ENCODE measurements around the gene PHACTR3.

DNA sequence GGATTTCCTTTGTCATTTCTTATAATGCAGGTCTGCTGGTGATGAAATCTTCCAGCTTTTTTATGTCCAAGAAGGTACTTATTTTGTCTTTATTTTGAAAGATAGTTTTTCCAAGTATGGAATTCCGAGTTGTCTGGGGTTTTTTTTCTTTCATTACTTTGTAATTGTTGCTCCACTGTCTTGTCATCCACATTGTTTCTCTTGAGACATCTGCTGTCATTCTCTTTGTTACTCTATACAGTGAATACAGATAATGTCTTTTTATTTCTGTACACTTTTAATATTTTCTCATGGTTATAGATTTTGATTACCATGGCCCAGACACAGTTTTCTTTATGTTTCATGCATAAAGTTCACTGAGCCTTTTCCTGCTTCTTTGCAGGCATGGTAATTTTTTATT, 196.0 kb downstream of the PHACTR3 start:
- TF ChIP-seq, protein P1, sequence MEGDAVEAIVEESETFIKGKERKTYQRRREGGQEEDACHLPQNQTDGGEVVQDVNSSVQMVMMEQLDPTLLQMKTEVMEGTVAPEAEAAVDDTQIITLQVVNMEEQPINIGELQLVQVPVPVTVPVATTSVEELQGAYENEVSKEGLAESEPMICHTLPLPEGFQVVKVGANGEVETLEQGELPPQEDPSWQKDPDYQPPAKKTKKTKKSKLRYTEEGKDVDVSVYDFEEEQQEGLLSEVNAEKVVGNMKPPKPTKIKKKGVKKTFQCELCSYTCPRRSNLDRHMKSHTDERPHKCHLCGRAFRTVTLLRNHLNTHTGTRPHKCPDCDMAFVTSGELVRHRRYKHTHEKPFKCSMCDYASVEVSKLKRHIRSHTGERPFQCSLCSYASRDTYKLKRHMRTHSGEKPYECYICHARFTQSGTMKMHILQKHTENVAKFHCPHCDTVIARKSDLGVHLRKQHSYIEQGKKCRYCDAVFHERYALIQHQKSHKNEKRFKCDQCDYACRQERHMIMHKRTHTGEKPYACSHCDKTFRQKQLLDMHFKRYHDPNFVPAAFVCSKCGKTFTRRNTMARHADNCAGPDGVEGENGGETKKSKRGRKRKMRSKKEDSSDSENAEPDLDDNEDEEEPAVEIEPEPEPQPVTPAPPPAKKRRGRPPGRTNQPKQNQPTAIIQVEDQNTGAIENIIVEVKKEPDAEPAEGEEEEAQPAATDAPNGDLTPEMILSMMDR (IDR thresholded peaks at IDR 0.05): no peak
- no peak for TF ChIP-seq TCF7L2 (IDR thresholded peaks at IDR 0.05; ENCODE audit: low read depth, low read length)
